Measurements from ENCODE around the gene CCDC9. TPM values are rescaled to one million over a fixed set of nuclear protein-coding genes. Genes with fewer than 3 reads are reported as not detected.
"Not testable (repeated sequence)": the region's sequence is repeated elsewhere in the genome, so short reads cannot be mapped to it uniquely, and the experiment has no call there.

Gene CCDC9
- total RNA-seq, 1 donor from 2014 or later: 6.9 TPM

GRCh38 chr19:47283405-47284059 lies 27.2 kb downstream of the CCDC9 start:
- no peak for DNase-seq (ENCODE audit: low read depth)

GRCh38 chr19:47284324-47284899 lies 28.1 kb downstream of the CCDC9 start:
- peak; percentile 54 for DNase-seq (ENCODE audit: low read depth)

GRCh38 chr19:47296036-47296435 lies 39.7 kb downstream of the CCDC9 start:
- DNase-seq (ENCODE audit: low read depth): peak; percentile 85

- not testable (repeated sequence) for DNase-seq (ENCODE audit: low read depth)
Observed at GRCh38 chr19:47300867-47301266, 44.5 kb downstream of the CCDC9 start.

GRCh38 chr19:47302249-47302648 lies 45.9 kb downstream of the CCDC9 start:
- DNase-seq (ENCODE audit: low read depth): no peak

GRCh38 chr19:47303966-47304365 lies 47.6 kb downstream of the CCDC9 start:
- no peak for DNase-seq (ENCODE audit: low read depth)

- peak; percentile 76 for DNase-seq (ENCODE audit: low read depth)
Observed at GRCh38 chr19:47305309-47305751, 49.0 kb downstream of the CCDC9 start.

GRCh38 chr19:47306303-47306702 lies 50.0 kb downstream of the CCDC9 start:
- no peak for DNase-seq (ENCODE audit: low read depth)

GRCh38 chr19:47309038-47309437 lies 52.7 kb downstream of the CCDC9 start:
- peak; percentile 21 for DNase-seq (ENCODE audit: low read depth)

GRCh38 chr19:47309608-47310007 lies 53.3 kb downstream of the CCDC9 start, which contains the start of gene C5AR1:
Gene C5AR1 (plus strand): TSS chr19:47309861. CDS start chr19:47309896, 35 bp downstream.
- no peak for DNase-seq (ENCODE audit: low read depth)

- DNase-seq (ENCODE audit: low read depth): no peak
Observed at GRCh38 chr19:47310323-47310722, 54.0 kb downstream of the CCDC9 start.

GRCh38 chr19:47310819-47311218 lies 54.5 kb downstream of the CCDC9 start:
- DNase-seq (ENCODE audit: low read depth): peak; percentile 14

GRCh38 chr19:47312366-47313006 lies 56.2 kb downstream of the CCDC9 start:
- no peak for DNase-seq (ENCODE audit: low read depth)

- DNase-seq (ENCODE audit: low read depth): no peak
Observed at GRCh38 chr19:47313754-47314295, 57.5 kb downstream of the CCDC9 start.

- peak; percentile 28 for DNase-seq (ENCODE audit: low read depth)
Observed at GRCh38 chr19:47315125-47315821, 58.9 kb downstream of the CCDC9 start.

GRCh38 chr19:47316513-47316912 lies 60.2 kb downstream of the CCDC9 start:
- no peak for DNase-seq (ENCODE audit: low read depth)

GRCh38 chr19:47319923-47320871 lies 63.9 kb downstream of the CCDC9 start:
- DNase-seq (ENCODE audit: low read depth): no peak
